ENCODE measurements around the gene APBA3. TPM values are rescaled to one million over a fixed set of nuclear protein-coding genes. Genes with fewer than 3 reads are reported as not detected.

APBA3 gene
- total RNA-seq, 1 donor from 2014 or later = 12.3 TPM

- DNase-seq (no peak), ATAC-seq (ENCODE audit: poor library complexity) (no peak)
- intact Hi-C loops (cut with DNase I) = no loop called here
These were observed 29.4 kb upstream of the APBA3 start for GRCh38 chr19:3790941-3791340.

- DNase-seq (no peak), ATAC-seq (ENCODE audit: poor library complexity) (no peak)
- intact Hi-C loops (cut with DNase I) = no loop called here
These were observed 28.8 kb upstream of the APBA3 start for GRCh38 chr19:3790209-3790734.

DNA sequence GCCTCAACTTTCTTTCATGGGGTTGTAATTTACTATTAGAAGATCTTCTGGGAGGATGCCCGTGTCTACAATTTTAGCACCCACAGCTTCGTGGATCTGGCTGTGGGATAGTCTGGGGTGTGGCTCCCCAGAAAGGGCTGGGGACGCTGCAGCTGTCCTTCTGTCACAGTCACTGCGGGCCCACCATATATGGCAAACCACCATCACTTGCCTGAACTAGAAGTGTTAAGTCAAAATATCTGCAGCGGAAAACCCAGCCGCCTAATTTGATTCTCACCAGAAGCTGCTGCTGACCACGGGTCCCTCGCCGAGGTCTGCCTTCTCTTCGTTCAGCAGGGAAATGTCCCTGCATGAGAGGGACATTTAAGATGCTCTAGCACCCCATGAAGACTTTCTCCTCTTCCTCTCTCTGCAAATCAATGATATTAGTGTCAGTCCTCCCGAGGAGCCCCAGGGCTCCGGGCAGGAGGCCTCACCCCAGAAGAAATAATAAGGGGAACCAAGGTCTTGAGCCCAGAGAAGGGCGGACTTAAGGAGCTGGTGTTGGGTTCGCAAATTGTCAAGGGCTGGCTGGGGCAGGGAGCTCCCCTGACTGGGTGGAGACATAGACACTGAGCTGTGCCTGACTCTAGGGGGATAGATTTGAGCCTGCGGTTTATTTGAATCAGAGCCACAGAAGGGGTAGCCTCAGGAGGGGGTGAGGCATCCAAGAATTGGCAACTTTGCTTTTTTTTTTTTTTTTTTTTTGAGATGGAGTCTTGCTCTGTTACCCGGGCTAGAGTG, 27.7 kb upstream of the APBA3 start:
- ATAC-seq (ENCODE audit: poor library complexity) (no peak), DNase-seq (no peak)
- intact Hi-C loops (cut with DNase I) = no loop called here

GRCh38 chr19:3785938-3786824, 24.7 kb upstream of the APBA3 start, which contains the start of gene MATK:
Gene MATK, minus strand, starts transcription at chr19:3786381. Its CDS starts 1,246 bp downstream, at chr19:3785135.
- intact Hi-C loops (cut with DNase I) = no loop called here
- ATAC-seq (ENCODE audit: poor library complexity) (no peak), DNase-seq (no peak)

GRCh38 chr19:3785451-3785937, 24.0 kb upstream of the APBA3 start:
- DNase-seq (no peak), ATAC-seq (ENCODE audit: poor library complexity) (no peak)
- intact Hi-C loops (cut with DNase I) = no loop called here

DNA sequence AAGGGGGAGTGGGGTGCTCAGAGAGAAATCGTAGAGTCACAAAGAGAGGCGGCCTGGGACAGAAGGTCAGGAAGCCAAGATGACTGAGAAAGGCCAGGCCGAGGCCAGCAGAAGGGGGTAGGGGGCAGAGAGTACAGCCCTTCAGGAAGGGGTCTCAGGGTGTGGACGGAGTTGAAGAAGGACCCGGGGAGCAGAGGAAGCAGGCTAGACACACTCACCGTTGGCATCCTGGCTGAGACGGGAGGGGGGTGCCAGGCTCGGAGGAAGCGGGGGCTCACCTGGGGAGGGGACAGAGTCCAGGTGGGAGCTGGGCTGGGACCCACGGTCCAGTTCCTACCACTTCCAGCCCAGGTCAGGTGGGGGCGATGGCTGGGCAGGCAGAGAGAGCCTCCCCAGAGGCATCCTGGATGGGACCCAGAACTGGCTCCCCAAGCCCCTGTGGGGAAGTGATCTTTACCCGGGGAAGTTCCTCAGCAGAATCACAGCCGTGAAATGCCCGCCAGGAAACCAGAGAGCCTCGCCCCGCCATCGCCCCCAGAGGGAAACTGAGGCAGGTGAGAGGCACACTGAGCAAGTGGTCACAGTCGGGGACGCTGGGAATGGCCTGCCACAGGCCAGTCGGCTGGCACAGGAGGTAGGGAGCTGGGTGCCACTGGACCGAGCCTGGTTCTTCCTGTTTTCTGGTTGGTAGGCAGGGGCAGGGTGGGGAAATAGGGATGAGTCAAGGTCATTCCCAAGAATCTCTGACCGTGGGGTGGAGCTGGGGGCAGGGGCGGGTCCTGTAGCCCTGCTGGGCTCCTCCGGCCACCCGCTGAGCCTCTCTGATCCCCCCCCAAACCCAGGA, 23.3 kb upstream of the APBA3 start:
- intact Hi-C loops (cut with DNase I) = no loop called here
- DNase-seq (no peak), ATAC-seq (ENCODE audit: poor library complexity) (no peak)

GRCh38 chr19:3783660-3784584, 22.4 kb upstream of the APBA3 start:
- intact Hi-C loops (cut with DNase I) = no loop called here
- ATAC-seq (ENCODE audit: poor library complexity) (no peak), DNase-seq (no peak)

- DNase-seq = no peak
- intact Hi-C loops (cut with DNase I) = no loop called here
- ATAC-seq (ENCODE audit: poor library complexity) = no peak
These were observed 21.4 kb upstream of the APBA3 start for GRCh38 chr19:3782903-3783302.

DNA sequence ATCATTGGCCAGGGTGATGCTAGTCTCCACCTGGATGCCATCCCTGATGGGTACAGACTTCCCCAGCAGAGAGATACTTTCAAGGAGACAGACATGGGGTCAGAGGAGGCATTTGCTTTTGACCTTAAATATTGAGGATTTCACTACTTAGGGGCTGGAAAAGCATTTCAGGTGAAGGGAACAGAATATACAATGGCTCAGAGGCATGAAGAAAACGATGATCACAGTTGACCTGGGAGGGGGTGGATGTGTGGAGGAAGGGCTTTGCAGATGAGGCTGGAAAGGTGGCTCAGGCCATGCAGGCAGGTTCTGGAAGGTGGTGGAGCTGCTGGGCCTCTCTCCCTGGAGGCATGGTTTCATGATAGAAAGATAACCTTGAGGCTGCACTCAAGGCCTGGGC, 20.8 kb upstream of the APBA3 start:
- no peak for ATAC-seq (ENCODE audit: poor library complexity)
- intact Hi-C loops (cut with DNase I) = no loop called here
- no peak for DNase-seq

- DNase-seq (no peak), ATAC-seq (ENCODE audit: poor library complexity) (no peak)
- intact Hi-C loops (cut with DNase I) = no loop called here
These were observed 20.1 kb upstream of the APBA3 start for GRCh38 chr19:3781603-3782002.

- no peak for ATAC-seq (ENCODE audit: poor library complexity)
- no peak for DNase-seq
- intact Hi-C loops (cut with DNase I) = no loop called here
These were observed 19.4 kb upstream of the APBA3 start for GRCh38 chr19:3780786-3781304.

DNA sequence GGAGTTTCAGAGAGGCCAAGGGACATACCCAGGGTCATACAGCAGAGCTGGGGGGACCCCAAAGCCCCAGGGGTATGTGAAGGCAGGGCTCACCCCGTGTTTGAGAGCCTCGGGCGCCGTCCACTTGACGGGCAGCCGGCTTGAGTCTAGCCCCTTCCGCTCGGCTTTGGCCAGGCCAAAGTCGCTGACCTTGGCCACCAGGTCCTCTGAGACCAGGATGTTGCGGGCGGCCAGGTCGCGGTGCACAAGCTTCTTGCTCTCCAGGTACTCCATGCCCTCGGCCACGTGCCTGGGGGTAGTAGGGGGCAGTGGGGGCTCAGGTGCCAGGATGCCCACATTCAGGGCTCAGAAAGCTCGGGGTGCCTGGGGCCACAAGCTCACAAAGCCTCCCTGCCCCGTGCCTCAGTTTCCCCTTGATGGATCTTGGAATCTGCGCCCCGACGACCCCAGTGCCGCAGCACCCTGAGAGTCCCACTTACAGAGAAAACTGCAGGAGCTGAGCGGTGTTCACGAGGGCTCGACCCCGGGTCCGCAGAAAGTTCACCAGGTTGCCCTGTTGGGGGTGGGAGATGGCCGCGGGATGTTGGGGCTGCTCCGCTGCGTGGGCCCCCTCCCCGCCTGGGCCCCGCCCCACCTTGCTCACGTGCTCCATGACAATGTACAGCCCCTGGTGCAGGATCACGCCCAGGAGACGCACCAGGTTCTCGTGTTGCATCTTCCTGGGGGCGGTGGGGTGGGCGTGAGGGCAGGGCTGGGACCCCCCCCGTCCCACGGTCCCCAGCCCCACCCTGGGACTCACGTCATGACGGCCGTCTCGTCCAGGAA, 17.6 kb upstream of the APBA3 start:
- ATAC-seq (ENCODE audit: poor library complexity) = no peak
- DNase-seq = no peak

GRCh38 chr19:3778104-3778867, 16.8 kb upstream of the APBA3 start:
- intact Hi-C loops (cut with DNase I) = no loop called here
- no peak for DNase-seq
- no peak for ATAC-seq (ENCODE audit: poor library complexity)

More for the DNA sequence above, 17.6 kb upstream of the APBA3 start:
- intact Hi-C loops (cut with DNase I) = no loop called here

- DNase-seq = no peak
- intact Hi-C loops (cut with DNase I) = no loop called here
- no peak for ATAC-seq (ENCODE audit: poor library complexity)
These were observed 15.1 kb upstream of the APBA3 start for GRCh38 chr19:3776479-3777040.

DNA sequence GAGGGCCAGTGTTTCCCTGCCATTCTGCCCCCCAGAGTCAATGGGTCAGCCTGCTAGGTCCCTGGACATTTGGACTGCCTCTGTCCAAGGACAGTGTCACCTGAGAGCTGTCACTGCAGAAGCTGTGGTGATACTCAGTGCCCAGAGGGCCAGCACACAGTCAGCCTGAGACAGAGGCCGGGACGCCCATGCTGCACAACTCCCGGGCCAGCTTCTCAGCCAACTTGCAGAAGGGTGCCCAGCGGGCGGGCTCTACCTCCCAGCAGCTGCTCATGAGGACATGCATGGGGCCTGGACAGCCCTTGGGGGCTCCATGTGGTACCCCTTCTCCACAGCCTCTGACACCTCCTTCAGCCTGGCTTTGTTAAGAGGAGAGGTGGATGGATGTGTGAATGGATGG, 14.3 kb upstream of the APBA3 start:
- ATAC-seq (ENCODE audit: poor library complexity) (no peak), DNase-seq (no peak)
- intact Hi-C loops (cut with DNase I) = no loop called here

DNA sequence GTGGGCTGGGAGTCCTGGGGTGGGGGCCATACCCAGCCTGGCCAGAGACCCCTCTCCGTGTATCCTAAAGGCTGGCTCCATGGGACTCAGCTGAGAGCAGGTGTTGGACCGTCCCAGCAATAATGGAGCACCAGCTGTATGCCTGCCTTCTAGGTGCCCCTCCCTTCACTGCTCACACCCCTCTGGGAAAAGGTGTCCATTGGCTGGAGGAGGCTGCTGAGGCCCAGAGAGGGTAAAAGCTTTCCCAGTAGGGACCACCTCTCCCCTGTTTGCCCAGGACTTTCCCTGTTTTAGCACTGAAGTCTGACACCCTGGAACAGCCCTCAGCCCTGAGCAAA, 13.9 kb upstream of the APBA3 start:
- intact Hi-C loops (cut with DNase I) = no loop called here

More for the DNA sequence above, 13.9 kb upstream of the APBA3 start:
- ATAC-seq (ENCODE audit: poor library complexity) (no peak), DNase-seq (no peak)

Measured in Right ventricle myocardium superior (tissue), 1 donor.